ENCODE measurements around the gene TBX18. TPM values are rescaled to one million over a fixed set of nuclear protein-coding genes. Genes with fewer than 3 reads are reported as not detected.
A peak's percentile ranks its signal among the peaks of the same experiment; 100 is the strongest.

Gene TBX18
- total RNA-seq, 4 donors from 2014 or later: 1.6 to 19.3 (median 9.5) TPM

GRCh38 chr6:84731901-84732300, 32.5 kb downstream of the TBX18 start:
- no peaks in the 10 kb centered on the region for H3K9me3 ChIP-seq
- TF ChIP-seq POLR2AphosphoS5 (IDR thresholded peaks at IDR 0.05) (no peak), EP300 (IDR thresholded peaks at IDR 0.05) (no peak), POLR2A (IDR thresholded peaks at IDR 0.05) (no peak), CTCF (IDR thresholded peaks at IDR 0.05) (no peak)
- peaks cover 0 to 4% of the 10 kb centered on the region in 2 donors for H3K36me3 ChIP-seq
- no peak overlapping the region for H3K4me3 ChIP-seq
- ATAC-seq: no peak
- H3K27ac ChIP-seq: no peak overlapping the region
- no peaks in the 10 kb centered on the region for H3K4me1 ChIP-seq
- no peaks in the 10 kb centered on the region for H3K27me3 ChIP-seq

GRCh38 chr6:84731401-84731800, 33.0 kb downstream of the TBX18 start:
- Histone ChIP-seq H3K36me3 (no peaks in the 10 kb centered on the region), H3K27ac (no peak overlapping the region), H3K4me1 (no peaks in the 10 kb centered on the region), H3K4me3 (no peak overlapping the region), H3K27me3 (no peaks in the 10 kb centered on the region), H3K9me3 (no peaks in the 10 kb centered on the region)
- WGBS, 2 donors (ENCODE audit: low coverage in 1 of 2): 85 to 89% methylated on average over 3 of the region's 3 CpGs
- TF ChIP-seq POLR2AphosphoS5 (IDR thresholded peaks at IDR 0.05): no peak
- no peak for TF ChIP-seq EP300 (IDR thresholded peaks at IDR 0.05)
- no peak for TF ChIP-seq CTCF (IDR thresholded peaks at IDR 0.05)
- TF ChIP-seq POLR2A (IDR thresholded peaks at IDR 0.05): no peak
- no peak for ATAC-seq

DNA sequence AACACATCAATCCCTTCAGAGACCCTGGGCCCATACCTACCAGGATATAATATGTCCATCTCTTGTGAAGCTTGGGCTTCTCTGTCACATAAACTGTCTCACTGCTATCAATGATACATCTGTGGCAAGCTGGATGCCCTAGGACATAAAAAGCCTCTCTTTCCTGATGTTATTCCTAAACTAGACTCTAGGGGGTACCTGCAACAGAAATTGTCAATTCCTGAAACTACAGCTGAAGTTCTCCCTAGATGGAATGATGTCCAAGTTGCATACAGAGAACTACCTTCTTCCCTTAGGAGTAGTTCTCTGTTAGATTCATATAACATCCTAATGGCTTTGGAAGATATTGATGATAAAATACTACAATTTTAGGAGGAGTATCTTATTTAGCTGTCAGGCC, 35.8 kb downstream of the TBX18 start:
- ATAC-seq: no peak

DNA sequence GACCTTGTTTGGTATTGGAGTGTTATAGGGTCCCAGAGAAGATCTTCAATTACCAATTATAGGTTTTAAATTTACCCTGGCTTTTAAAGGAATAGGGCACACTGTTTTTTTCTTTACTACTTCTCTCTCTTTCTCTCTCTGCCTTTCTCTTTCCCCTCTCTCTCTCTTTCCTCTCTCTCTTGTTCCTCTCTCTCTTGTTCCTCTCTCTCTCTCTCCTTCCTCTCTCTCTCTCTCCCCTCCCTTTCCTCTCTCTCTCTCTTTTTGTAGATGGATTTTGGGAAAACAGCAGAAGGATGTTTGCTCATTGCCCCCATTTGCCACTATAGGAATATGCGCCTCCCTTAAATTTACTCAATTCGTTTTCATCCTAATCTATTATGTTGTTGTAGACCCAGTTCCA, 45.2 kb downstream of the TBX18 start:
- H3K9me3 ChIP-seq: no peaks in the 10 kb centered on the region
- TF ChIP-seq CTCF (IDR thresholded peaks at IDR 0.05): no peak
- TF ChIP-seq POLR2AphosphoS5 (IDR thresholded peaks at IDR 0.05): no peak
- no peak for TF ChIP-seq EP300 (IDR thresholded peaks at IDR 0.05)
- TF ChIP-seq POLR2A (IDR thresholded peaks at IDR 0.05): no peak
- no peaks in the 10 kb centered on the region for H3K4me1 ChIP-seq
- H3K27me3 ChIP-seq: no peaks in the 10 kb centered on the region
- 44 to 80% methylated on average over 1 to 2 of the region's 2 CpGs for whole genome bisulfite sequencing, 2 donors (ENCODE audit: low coverage in 1 of 2)
- no peak overlapping the region for H3K27ac ChIP-seq
- no peaks in the 10 kb centered on the region for H3K36me3 ChIP-seq
- ATAC-seq: no peak
- H3K4me3 ChIP-seq: no peak overlapping the region

More for the DNA sequence above, 35.8 kb downstream of the TBX18 start:
- Histone ChIP-seq H3K9me3 (no peaks in the 10 kb centered on the region), H3K4me3 (no peak overlapping the region), H3K27me3 (no peaks in the 10 kb centered on the region), H3K27ac (no peak overlapping the region), H3K4me1 (no peaks in the 10 kb centered on the region), H3K36me3 (no peaks in the 10 kb centered on the region)
- TF ChIP-seq POLR2AphosphoS5 (IDR thresholded peaks at IDR 0.05) (no peak), CTCF (IDR thresholded peaks at IDR 0.05) (peak in 1 of 4 experiments; percentile 7)

- Histone ChIP-seq H3K4me3 (no peak overlapping the region), H3K36me3 (no peaks in the 10 kb centered on the region), H3K27me3 (no peaks in the 10 kb centered on the region), H3K9me3 (no peaks in the 10 kb centered on the region), H3K27ac (no peak overlapping the region), H3K4me1 (no peaks in the 10 kb centered on the region)
- TF ChIP-seq POLR2A (IDR thresholded peaks at IDR 0.05) (no peak), EP300 (IDR thresholded peaks at IDR 0.05) (no peak), POLR2AphosphoS5 (IDR thresholded peaks at IDR 0.05) (no peak), CTCF (IDR thresholded peaks at IDR 0.05) (no peak)
- ATAC-seq: no peak
- WGBS, 2 donors (ENCODE audit: low coverage in 1 of 2): 43 to 69% methylated on average over 4 to 5 of the region's 5 CpGs
Measured at GRCh38 chr6:84718038-84718955, 46.1 kb downstream of the TBX18 start.

All from gastroesophageal sphincter (tissue), 4 donors.